ENCODE measurements around the gene KIDINS220.
A peak's percentile ranks its signal among the peaks of the same experiment; 100 is the strongest.

Gene KIDINS220

DNA sequence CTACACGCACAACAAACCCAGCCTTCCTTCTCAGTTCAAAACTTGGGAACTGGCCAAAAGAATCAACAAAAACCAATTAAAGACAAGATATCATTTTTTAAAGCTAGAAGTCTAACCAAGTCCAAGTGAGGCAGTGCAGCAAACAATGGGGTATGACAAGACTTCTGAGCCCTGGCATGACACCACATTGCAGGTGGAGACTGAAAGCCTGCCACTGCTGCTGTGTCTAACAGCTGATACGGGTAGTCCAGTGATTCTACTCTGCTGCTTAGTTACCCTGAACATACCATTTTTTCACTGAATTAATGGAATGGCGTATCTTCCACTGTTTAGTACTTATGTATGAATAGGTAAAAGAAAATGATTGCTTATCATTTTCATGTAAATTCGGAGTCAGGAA, 47.4 kb upstream of the KIDINS220 start:
- no peak overlapping the region for H3K9ac ChIP-seq (ENCODE audit: low read length)
- no peak overlapping the region for H3K4ac ChIP-seq (ENCODE audit: low read depth, low read length)
- no CpG with 5 or more reads among the region's 4 CpGs for WGBS (ENCODE audit: extremely low coverage, insufficient coverage, insufficient read length)
- no peak overlapping the region for H4K12ac ChIP-seq (ENCODE audit: low read depth, low read length)
- no peak overlapping the region for H2AK5ac ChIP-seq (ENCODE audit: low read length)
- no peaks in the 10 kb centered on the region for H3K27me3 ChIP-seq (ENCODE audit: insufficient read depth, low read length)
- H3K18ac ChIP-seq (ENCODE audit: low read length) = no peak overlapping the region
- no peak overlapping the region for H3K4me3 ChIP-seq (ENCODE audit: low read depth, low read length)
- H4K8ac ChIP-seq (ENCODE audit: low read depth, low read length) = no peak overlapping the region
- no peak overlapping the region for H2BK5ac ChIP-seq (ENCODE audit: low read depth, low read length, poor library complexity)
- no peak overlapping the region for H3K27ac ChIP-seq (ENCODE audit: low read depth, low read length)
- no peaks in the 10 kb centered on the region for H3K79me2 ChIP-seq (ENCODE audit: control insufficient read depth, insufficient read depth, low read length, poor library complexity)
- no peaks in the 10 kb centered on the region for H3K36me3 ChIP-seq (ENCODE audit: control insufficient read depth in 1 of 2, insufficient read depth in 2 of 2, low read length in 2 of 2)
- no peaks in the 10 kb centered on the region for H3K4me1 ChIP-seq (ENCODE audit: control insufficient read depth in 1 of 2, insufficient read depth in 2 of 2, low read length in 2 of 2)
- no peak overlapping the region for H2BK12ac ChIP-seq (ENCODE audit: low read length)
- no peak overlapping the region for H2AFZ ChIP-seq (ENCODE audit: insufficient read depth, low read length, poor library complexity)
- no peak overlapping the region for H3K4me2 ChIP-seq (ENCODE audit: low read length)
- H4K91ac ChIP-seq (ENCODE audit: low read depth, low read length) = no peak overlapping the region
- no peak overlapping the region for H3K14ac ChIP-seq (ENCODE audit: low read length)
- no peak for DNase-seq
- H2BK120ac ChIP-seq (ENCODE audit: insufficient read depth, low read length, poor library complexity) = no peak overlapping the region
- no peaks in the 10 kb centered on the region for H3K79me1 ChIP-seq (ENCODE audit: low read length)
- H3K9me3 ChIP-seq (ENCODE audit: insufficient read depth, low read depth, low read length) = no peaks in the 10 kb centered on the region
- H3K23ac ChIP-seq (ENCODE audit: low read length) = no peak overlapping the region

GRCh38 chr2:8882094-8882493, 44.7 kb upstream of the KIDINS220 start:
- peak in 1 of 2 donors; percentile 31 for DNase-seq
- Histone ChIP-seq H2BK120ac (ENCODE audit: insufficient read depth, low read length, poor library complexity) (no peak overlapping the region), H3K23ac (ENCODE audit: low read length) (no peak overlapping the region)

GRCh38 chr2:8877894-8878293, 40.5 kb upstream of the KIDINS220 start:
- Histone ChIP-seq H3K27ac (ENCODE audit: low read depth, low read length) (no peak overlapping the region), H3K4me1 (ENCODE audit: control insufficient read depth in 1 of 2, insufficient read depth in 2 of 2, low read length in 2 of 2) (no peaks in the 10 kb centered on the region), H2BK12ac (ENCODE audit: low read length) (no peak overlapping the region), H4K91ac (ENCODE audit: low read depth, low read length) (no peak overlapping the region), H3K9ac (ENCODE audit: low read length) (no peak overlapping the region), H3K36me3 (ENCODE audit: control insufficient read depth in 1 of 2, insufficient read depth in 2 of 2, low read length in 2 of 2) (peaks cover 2% of the 10 kb centered on the region in 2 experiments), H4K8ac (ENCODE audit: low read depth, low read length) (no peak overlapping the region), H3K4me3 (ENCODE audit: low read depth, low read length) (no peak overlapping the region), H3K27me3 (ENCODE audit: insufficient read depth, low read length) (no peaks in the 10 kb centered on the region), H3K18ac (ENCODE audit: low read length) (no peak overlapping the region), H3K9me3 (ENCODE audit: insufficient read depth, low read depth, low read length) (no peaks in the 10 kb centered on the region), H3K23ac (ENCODE audit: low read length) (no peak overlapping the region), H3K79me2 (ENCODE audit: control insufficient read depth, insufficient read depth, low read length, poor library complexity) (no peaks in the 10 kb centered on the region), H3K4ac (ENCODE audit: low read depth, low read length) (no peak overlapping the region), H3K79me1 (ENCODE audit: low read length) (no peaks in the 10 kb centered on the region), H3K4me2 (ENCODE audit: low read length) (no peak overlapping the region), H3K14ac (ENCODE audit: low read length) (no peak overlapping the region), H2AFZ (ENCODE audit: insufficient read depth, low read length, poor library complexity) (no peak overlapping the region), H2BK120ac (ENCODE audit: insufficient read depth, low read length, poor library complexity) (no peak overlapping the region), H2AK5ac (ENCODE audit: low read length) (no peak overlapping the region), H2BK5ac (ENCODE audit: low read depth, low read length, poor library complexity) (no peak overlapping the region), H4K12ac (ENCODE audit: low read depth, low read length) (no peak overlapping the region)
- no CpG with 5 or more reads among the region's 4 CpGs for WGBS (ENCODE audit: extremely low coverage, insufficient coverage, insufficient read length)
- DNase-seq = no peak

More at GRCh38 chr2:8882094-8882493, 44.7 kb upstream of the KIDINS220 start:
- Histone ChIP-seq H3K4me2 (ENCODE audit: low read length) (no peak overlapping the region), H4K12ac (ENCODE audit: low read depth, low read length) (no peak overlapping the region), H3K79me2 (ENCODE audit: control insufficient read depth, insufficient read depth, low read length, poor library complexity) (no peaks in the 10 kb centered on the region), H3K4me1 (ENCODE audit: control insufficient read depth in 1 of 2, insufficient read depth in 2 of 2, low read length in 2 of 2) (no peaks in the 10 kb centered on the region), H3K14ac (ENCODE audit: low read length) (no peak overlapping the region), H3K27me3 (ENCODE audit: insufficient read depth, low read length) (no peaks in the 10 kb centered on the region), H3K4ac (ENCODE audit: low read depth, low read length) (no peak overlapping the region), H3K9me3 (ENCODE audit: insufficient read depth, low read depth, low read length) (no peaks in the 10 kb centered on the region), H3K36me3 (ENCODE audit: control insufficient read depth in 1 of 2, insufficient read depth in 2 of 2, low read length in 2 of 2) (peaks cover 2% of the 10 kb centered on the region in 2 experiments), H3K18ac (ENCODE audit: low read length) (no peak overlapping the region), H4K8ac (ENCODE audit: low read depth, low read length) (no peak overlapping the region), H3K79me1 (ENCODE audit: low read length) (no peaks in the 10 kb centered on the region), H4K91ac (ENCODE audit: low read depth, low read length) (no peak overlapping the region), H3K4me3 (ENCODE audit: low read depth, low read length) (no peak overlapping the region), H2BK5ac (ENCODE audit: low read depth, low read length, poor library complexity) (no peak overlapping the region), H3K27ac (ENCODE audit: low read depth, low read length) (no peak overlapping the region), H2BK12ac (ENCODE audit: low read length) (no peak overlapping the region), H2AK5ac (ENCODE audit: low read length) (no peak overlapping the region), H3K9ac (ENCODE audit: low read length) (no peak overlapping the region), H2AFZ (ENCODE audit: insufficient read depth, low read length, poor library complexity) (no peak overlapping the region)
- WGBS (ENCODE audit: extremely low coverage, insufficient coverage, insufficient read length) = no CpG with 5 or more reads among the region's 5 CpGs

DNA sequence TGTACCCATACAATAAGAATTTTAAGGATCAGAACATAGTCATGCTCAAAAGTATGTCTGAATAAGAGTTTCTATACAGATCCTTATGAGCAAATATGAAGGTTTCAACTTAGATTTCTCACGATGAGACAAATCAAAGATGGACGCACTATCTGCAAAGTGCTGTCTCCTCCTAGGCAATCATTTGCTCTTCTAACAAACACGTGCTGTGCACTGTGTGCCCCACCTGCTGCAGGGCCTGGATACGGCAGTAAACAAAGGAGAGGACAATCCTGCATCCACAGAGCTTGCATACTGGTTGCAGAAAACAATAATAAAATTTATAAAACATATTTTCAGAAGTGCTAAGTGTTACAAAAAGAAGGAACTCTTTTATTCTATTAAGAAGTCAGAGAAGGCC, 39.9 kb upstream of the KIDINS220 start:
- no peak for DNase-seq
- H3K36me3 ChIP-seq (ENCODE audit: control insufficient read depth in 1 of 2, insufficient read depth in 2 of 2, low read length in 2 of 2) = peaks cover 2% of the 10 kb centered on the region in 2 experiments
- no peak overlapping the region for H2BK12ac ChIP-seq (ENCODE audit: low read length)
- H3K4me3 ChIP-seq (ENCODE audit: low read depth, low read length) = peak overlapping the region; percentile 39
- H3K4me1 ChIP-seq (ENCODE audit: control insufficient read depth in 1 of 2, insufficient read depth in 2 of 2, low read length in 2 of 2) = no peaks in the 10 kb centered on the region
- no peak overlapping the region for H2BK120ac ChIP-seq (ENCODE audit: insufficient read depth, low read length, poor library complexity)
- no peak overlapping the region for H2AK5ac ChIP-seq (ENCODE audit: low read length)
- H3K79me2 ChIP-seq (ENCODE audit: control insufficient read depth, insufficient read depth, low read length, poor library complexity) = no peaks in the 10 kb centered on the region
- H2BK5ac ChIP-seq (ENCODE audit: low read depth, low read length, poor library complexity) = no peak overlapping the region
- H3K79me1 ChIP-seq (ENCODE audit: low read length) = no peaks in the 10 kb centered on the region
- no peak overlapping the region for H3K4me2 ChIP-seq (ENCODE audit: low read length)
- no peak overlapping the region for H3K4ac ChIP-seq (ENCODE audit: low read depth, low read length)
- H3K27me3 ChIP-seq (ENCODE audit: insufficient read depth, low read length) = no peaks in the 10 kb centered on the region
- H3K14ac ChIP-seq (ENCODE audit: low read length) = no peak overlapping the region
- H3K23ac ChIP-seq (ENCODE audit: low read length) = no peak overlapping the region
- no peak overlapping the region for H3K9ac ChIP-seq (ENCODE audit: low read length)
- no peak overlapping the region for H4K91ac ChIP-seq (ENCODE audit: low read depth, low read length)
- H4K8ac ChIP-seq (ENCODE audit: low read depth, low read length) = no peak overlapping the region
- no peak overlapping the region for H3K27ac ChIP-seq (ENCODE audit: low read depth, low read length)
- H4K12ac ChIP-seq (ENCODE audit: low read depth, low read length) = no peak overlapping the region
- no peaks in the 10 kb centered on the region for H3K9me3 ChIP-seq (ENCODE audit: insufficient read depth, low read depth, low read length)
- H2AFZ ChIP-seq (ENCODE audit: insufficient read depth, low read length, poor library complexity) = no peak overlapping the region
- no peak overlapping the region for H3K18ac ChIP-seq (ENCODE audit: low read length)
- no CpG with 5 or more reads among the region's 4 CpGs for WGBS (ENCODE audit: extremely low coverage, insufficient coverage, insufficient read length)

All from trophoblast cell (in vitro differentiated cells and primary cell).